Muscle of leg (tissue), 16 donors: Measurements from ENCODE around the gene RAC2. TPM values are rescaled to one million over a fixed set of nuclear protein-coding genes. Genes with fewer than 3 reads are reported as not detected.
A peak's percentile ranks its signal among the peaks of the same experiment; 100 is the strongest.

ENCODE experiments used
- DNase-seq: peaks from one replicate; pipeline ENCODE4 v3.0.0; 2013
- H3K27ac ChIP-seq: one replicate; pipeline ENCODE4 v1.5.1; 2013; ENCODE audit warnings: mild to moderate bottlenecking, low read length, control low read depth
- H3K27me3 ChIP-seq: one replicate; pipeline ENCODE4 v1.6.1; 2013; ENCODE audit warnings: low read length; ENCODE audit not compliant: control insufficient read depth, insufficient read depth
- H3K36me3 ChIP-seq: one replicate; pipeline ENCODE4 v1.6.1; 2013; ENCODE audit warnings: low read length; ENCODE audit not compliant: control insufficient read depth, insufficient read depth
- H3K4me1 ChIP-seq: one replicate; pipeline ENCODE4 v1.6.1; 2013; ENCODE audit warnings: low read length; ENCODE audit not compliant: control insufficient read depth, insufficient read depth
- H3K4me3 ChIP-seq: one replicate; pipeline ENCODE4 v1.5.1; 2013; ENCODE audit warnings: low read length, control low read depth
- H3K9me3 ChIP-seq: replicated peaks from 2 replicates; pipeline ENCODE4 v1.6.1; 2013; ENCODE audit warnings: low read depth, low read length; ENCODE audit not compliant: control insufficient read depth
- WGBS: methylation state at CpG from one replicate; pipeline ENCODE4 v1.1.5; 2013; ENCODE audit warnings: missing lambda C conversion rate; ENCODE audit not compliant: insufficient coverage; 5-methylcytosine and 5-hydroxymethylcytosine counted together
- long read RNA-seq, 11 donors: transcript quantifications; one replicate each; lab custom pipeline, GENCODE V29; 2026
- polyA plus RNA-seq, 8 donors: library from polyadenylated mRNA; unstranded; fragments of 120-200 nt; gene quantifications; one replicate each; pipeline versions ENCODE4 v1.2.1 to v1.2.3, GENCODE V29; 2013; ENCODE audit warnings: inconsistent platforms in 1 of 8, low replicate concordance in 1 of 8; ENCODE audit not compliant: insufficient read length in 8 of 8, insufficient read depth in 1 of 8
- total RNA-seq: library from RNA; stranded (reverse); fragments of 120-200 nt; gene quantifications from one replicate; pipeline ENCODE4 v1.2.4, GENCODE V29; 2013

Gene RAC2
- 2.4 TPM for total RNA-seq
- 10 to 100 TPM in 1 of 8 donors, 1 to 10 TPM in 7; 6.0 to 11.2 (median 7.1) TPM for polyA plus RNA-seq
- long read RNA-seq, donor 1 = 0 reads
- long read RNA-seq, donor 2 = 0 reads
- long read RNA-seq, donor 3, partial matches to known transcripts = 0 of 3 reads
- long read RNA-seq, donor 3, other reads (novel, unspliced or antisense) = 0 of 3 reads
- long read RNA-seq, donor 4, partial matches to known transcripts = 0 of 2 reads
- long read RNA-seq, donor 4, other reads (novel, unspliced or antisense) = 0 of 2 reads
- long read RNA-seq, donor 5, partial matches to known transcripts = 0 of 5 reads
- long read RNA-seq, donor 5, other reads (novel, unspliced or antisense) = 0 of 5 reads
- long read RNA-seq, donor 6, partial matches to known transcripts = 0 of 1 reads
- long read RNA-seq, donor 6, other reads (novel, unspliced or antisense) = 0 of 1 reads
- long read RNA-seq, donor 7, partial matches to known transcripts = 0 of 5 reads
- long read RNA-seq, donor 7, other reads (novel, unspliced or antisense) = 0 of 5 reads
- long read RNA-seq, donor 8, partial matches to known transcripts = 0 of 1 reads
- long read RNA-seq, donor 8, other reads (novel, unspliced or antisense) = 0 of 1 reads
- long read RNA-seq, donor 9, partial matches to known transcripts = 0 of 2 reads
- long read RNA-seq, donor 9, other reads (novel, unspliced or antisense) = 0 of 2 reads
- long read RNA-seq, donor 10, partial matches to known transcripts = 0 of 2 reads
- long read RNA-seq, donor 10, other reads (novel, unspliced or antisense) = 0 of 2 reads
- long read RNA-seq, donor 11, partial matches to known transcripts = 0 of 4 reads
- long read RNA-seq, donor 11, other reads (novel, unspliced or antisense) = 0 of 4 reads

DNA sequence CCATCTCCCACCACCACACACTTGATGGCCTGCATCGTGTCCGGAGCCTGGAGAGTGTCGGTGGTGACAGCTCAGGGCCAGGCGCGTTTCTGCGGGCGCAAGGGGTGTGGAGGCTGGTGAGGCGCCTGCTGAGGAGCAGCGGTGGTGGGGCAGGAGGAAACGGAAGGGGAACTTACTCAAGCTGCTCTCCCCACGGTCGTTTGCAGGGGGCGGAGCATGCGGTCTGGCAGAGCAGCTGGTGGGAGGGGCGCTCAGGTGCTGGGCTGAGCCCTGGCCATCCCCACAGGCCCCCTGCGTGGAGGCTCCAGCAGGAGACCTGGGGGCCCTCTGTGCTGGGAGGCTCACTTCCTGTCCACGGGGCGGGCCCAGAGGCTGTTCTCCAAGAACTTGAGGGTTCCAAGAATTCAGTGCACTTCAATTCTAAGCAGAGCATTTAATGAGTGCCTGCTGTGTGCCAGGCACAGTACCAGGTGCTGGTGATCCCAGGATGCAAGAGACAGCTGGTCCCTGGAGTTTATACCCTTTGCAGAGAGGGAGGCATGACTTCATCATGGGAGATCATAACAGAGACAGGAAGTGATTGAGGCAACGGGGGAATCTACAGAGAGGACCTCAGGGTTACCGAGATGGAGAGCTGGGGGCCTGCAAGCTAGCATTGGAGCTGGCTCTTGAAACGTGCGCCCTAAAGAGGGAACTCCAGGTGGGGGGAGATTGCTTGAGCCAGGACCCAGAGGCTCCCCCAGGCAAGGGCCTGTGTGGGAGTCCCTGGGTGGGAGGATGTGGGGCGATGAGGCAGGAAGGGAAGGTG is at the start of gene RAC2:
Gene RAC2, minus strand, starts transcription at position 156 of the 808 bp plus-strand sequence. Its CDS starts 121 bp downstream, at position 35.
- no peaks in the 10 kb centered on the region for H3K36me3 ChIP-seq
- peak; percentile 65 for DNase-seq
- H3K27ac ChIP-seq = peak within 1 kb of the TSS; percentile 13
- H3K4me1 ChIP-seq = peaks cover 20% of the 10 kb centered on the region
- no peaks in the 10 kb centered on the region for H3K9me3 ChIP-seq
- peak within 1 kb of the TSS; percentile 21 for H3K4me3 ChIP-seq
- WGBS = 12% methylated on average over 20 of the region's 23 CpGs
- H3K27me3 ChIP-seq = peaks cover 15% of the 10 kb centered on the region

DNA sequence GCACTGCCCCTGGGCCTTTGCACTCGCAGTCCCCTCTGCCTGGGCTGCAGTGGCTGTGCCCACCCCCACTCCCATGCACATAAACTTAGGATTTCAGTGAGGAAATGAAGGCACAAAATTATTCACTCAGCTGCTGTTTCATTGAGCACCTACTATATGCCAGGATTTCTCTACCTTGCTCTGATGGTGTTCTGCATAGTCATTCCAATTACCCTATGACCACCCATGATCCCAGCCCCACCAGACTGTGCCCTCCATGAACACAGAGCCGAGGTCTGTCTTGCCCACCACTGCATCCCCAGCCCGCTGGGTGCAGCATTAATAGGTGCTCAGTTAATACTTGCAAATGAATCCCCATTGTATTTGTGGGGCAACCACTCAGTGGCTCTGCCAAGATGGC is 49.1 kb upstream of the RAC2 start:
- Histone ChIP-seq H3K36me3 (no peaks in the 10 kb centered on the region), H3K4me1 (peaks cover 8% of the 10 kb centered on the region)

DNA sequence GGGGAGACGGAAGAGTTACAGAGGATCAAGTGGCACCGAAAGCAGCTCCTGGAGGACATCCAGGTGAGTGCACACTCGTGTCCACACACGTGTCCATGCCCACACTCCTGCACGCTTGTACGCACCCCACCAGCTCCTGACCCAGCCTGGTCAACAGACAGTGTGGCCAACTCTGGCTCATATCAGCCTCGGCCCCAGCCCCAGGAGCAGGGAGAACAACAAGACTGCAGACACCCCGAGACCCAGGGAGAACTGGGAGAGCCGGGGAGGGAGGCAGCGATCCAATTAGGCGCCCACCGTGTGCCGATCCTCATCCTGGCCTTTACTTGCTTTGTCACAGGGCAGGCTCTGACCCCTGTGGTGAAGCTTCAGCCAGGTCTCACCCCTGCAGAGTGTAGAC is 48.6 kb upstream of the RAC2 start:
- Histone ChIP-seq H3K4me1 (peaks cover 8% of the 10 kb centered on the region), H3K4me3 (no peak overlapping the region), H3K9me3 (peaks cover 2% of the 10 kb centered on the region), H3K27ac (no peak overlapping the region), H3K27me3 (peaks cover 2% of the 10 kb centered on the region), H3K36me3 (no peaks in the 10 kb centered on the region)
- WGBS = 87% methylated on average over 13 of the region's 13 CpGs
- DNase-seq = no peak

More for the DNA sequence above, 49.1 kb upstream of the RAC2 start:
- Histone ChIP-seq H3K4me3 (no peak overlapping the region), H3K27ac (no peak overlapping the region), H3K27me3 (peaks cover 2% of the 10 kb centered on the region), H3K9me3 (peaks cover 2% of the 10 kb centered on the region)
- no peak for DNase-seq
- 94% methylated on average over 2 of the region's 3 CpGs for WGBS

DNA sequence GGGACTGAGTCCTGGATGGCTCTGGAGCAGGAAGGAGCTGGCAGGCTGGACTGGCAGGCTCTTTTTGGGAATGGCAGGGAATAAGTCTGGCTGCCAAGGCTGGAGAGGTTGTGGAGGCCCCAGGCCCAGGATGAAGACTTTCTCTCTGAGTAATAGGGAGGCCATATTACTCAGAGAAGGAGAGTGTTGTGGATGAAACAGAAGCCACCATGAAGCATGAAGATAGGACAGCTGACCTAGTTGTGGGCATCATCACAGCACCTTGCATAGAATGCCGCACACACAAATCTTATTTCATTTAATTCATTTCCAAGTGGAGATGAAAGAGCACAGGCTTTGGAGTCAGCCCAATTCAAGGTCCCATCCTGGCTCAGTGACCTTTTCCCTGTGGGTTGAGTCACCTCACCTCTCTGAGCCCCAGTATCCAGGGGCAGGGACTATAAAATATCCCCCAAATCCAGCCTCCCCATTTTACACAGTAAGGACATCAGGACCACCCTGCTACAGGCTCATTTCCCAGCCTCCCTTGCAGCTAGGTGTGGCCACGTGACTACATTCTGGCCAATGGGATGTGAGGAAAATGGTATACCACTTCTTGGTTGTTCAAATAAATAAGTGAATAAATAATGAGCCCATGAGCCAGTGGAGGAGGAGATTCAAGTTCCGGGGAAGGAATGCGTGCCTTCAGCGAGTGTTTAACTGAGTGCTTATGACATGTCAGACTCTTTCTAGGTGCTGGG is 47.7 kb upstream of the RAC2 start:
- Histone ChIP-seq H3K9me3 (peaks cover 2% of the 10 kb centered on the region), H3K4me3 (no peak overlapping the region), H3K4me1 (peaks cover 8% of the 10 kb centered on the region), H3K27ac (no peak overlapping the region), H3K36me3 (no peaks in the 10 kb centered on the region), H3K27me3 (peaks cover 2% of the 10 kb centered on the region)
- 96% methylated on average over 5 of the region's 5 CpGs for WGBS
- no peak for DNase-seq

DNA sequence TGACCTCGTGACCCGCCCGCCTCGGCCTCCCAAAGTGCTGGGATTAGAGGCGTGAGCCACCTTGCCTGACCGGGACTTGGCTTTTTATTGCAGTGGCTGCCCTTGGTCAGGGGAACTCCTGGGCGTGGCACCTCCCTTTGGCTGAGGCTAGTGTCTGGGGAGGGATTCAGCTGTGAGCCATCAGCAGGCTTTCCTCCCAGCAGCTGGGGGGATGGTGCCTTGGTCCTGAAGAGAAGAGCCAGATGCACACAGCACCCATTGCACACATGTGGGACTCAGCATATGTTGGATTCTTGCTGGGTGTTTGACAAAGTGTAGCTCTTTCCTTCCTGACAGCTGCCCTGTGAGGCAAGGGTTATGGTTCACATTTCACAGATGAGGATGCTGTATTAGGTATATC is 46.7 kb upstream of the RAC2 start:
- Histone ChIP-seq H3K9me3 (peaks cover 2% of the 10 kb centered on the region), H3K36me3 (no peaks in the 10 kb centered on the region), H3K27ac (no peak overlapping the region), H3K27me3 (peaks cover 2% of the 10 kb centered on the region), H3K4me3 (no peak overlapping the region), H3K4me1 (peaks cover 8% of the 10 kb centered on the region)
- DNase-seq = peak; percentile 53
- no CpG with 5 or more reads among the region's 7 CpGs for WGBS

DNA sequence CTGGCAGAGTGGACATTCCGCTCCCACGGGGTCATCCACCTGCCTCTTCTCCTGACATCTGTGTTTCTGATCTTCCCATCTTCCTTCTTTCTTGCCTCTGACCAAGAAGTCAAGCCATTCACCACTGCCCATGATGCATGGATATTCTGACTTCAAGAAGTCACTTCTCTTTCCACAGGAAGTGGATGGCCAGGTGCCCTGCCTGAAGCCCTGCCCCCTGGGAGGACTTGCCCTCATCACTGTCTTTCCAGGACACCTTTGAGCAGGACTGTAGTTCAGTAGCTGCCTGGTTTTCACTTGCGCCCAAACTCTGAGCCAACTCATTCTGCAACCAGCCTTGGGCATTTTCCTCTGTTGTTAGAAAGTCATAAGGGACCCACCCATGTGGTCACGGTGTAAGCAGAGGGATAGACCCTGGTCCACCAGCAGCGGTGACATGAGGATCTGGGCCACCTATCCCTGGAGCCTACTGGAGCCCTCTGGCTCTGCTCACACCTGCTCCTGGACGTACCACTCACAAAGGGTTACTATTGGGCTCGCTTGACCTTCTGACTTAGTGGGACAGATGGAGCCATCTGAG is 45.2 kb upstream of the RAC2 start:
- H3K4me3 ChIP-seq = no peak overlapping the region
- 92% methylated on average over 5 of the region's 7 CpGs for WGBS
- no peaks in the 10 kb centered on the region for H3K36me3 ChIP-seq
- peaks cover 2% of the 10 kb centered on the region for H3K9me3 ChIP-seq
- no peak overlapping the region for H3K27ac ChIP-seq
- H3K4me1 ChIP-seq = peaks cover 10% of the 10 kb centered on the region
- peaks cover 2% of the 10 kb centered on the region for H3K27me3 ChIP-seq
- no peak for DNase-seq

DNA sequence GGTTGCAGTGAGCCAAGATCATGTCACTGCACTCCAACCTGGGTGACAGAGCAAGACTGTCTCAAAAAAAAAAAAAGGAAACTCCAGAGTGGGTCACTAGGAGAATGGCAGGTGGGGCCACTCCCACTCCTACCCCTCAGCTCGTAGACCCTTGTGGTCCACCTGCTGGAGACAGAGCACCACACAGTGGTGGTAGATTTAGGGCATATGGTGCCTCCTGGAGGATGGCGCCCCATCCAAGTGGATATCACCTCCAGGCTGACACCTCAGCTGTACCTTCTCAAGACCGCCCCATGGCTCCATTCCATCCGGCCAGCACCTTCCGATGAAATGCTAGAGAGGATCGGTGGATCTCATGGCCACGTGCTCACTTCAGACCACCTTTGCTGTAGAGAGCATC is 44.5 kb upstream of the RAC2 start:
- Histone ChIP-seq H3K9me3 (peaks cover 2% of the 10 kb centered on the region), H3K4me1 (peaks cover 11% of the 10 kb centered on the region), H3K27ac (no peak overlapping the region), H3K36me3 (no peaks in the 10 kb centered on the region), H3K27me3 (peaks cover 2% of the 10 kb centered on the region), H3K4me3 (no peak overlapping the region)
- DNase-seq = no peak
- 95% methylated on average over 4 of the region's 7 CpGs for WGBS

DNA sequence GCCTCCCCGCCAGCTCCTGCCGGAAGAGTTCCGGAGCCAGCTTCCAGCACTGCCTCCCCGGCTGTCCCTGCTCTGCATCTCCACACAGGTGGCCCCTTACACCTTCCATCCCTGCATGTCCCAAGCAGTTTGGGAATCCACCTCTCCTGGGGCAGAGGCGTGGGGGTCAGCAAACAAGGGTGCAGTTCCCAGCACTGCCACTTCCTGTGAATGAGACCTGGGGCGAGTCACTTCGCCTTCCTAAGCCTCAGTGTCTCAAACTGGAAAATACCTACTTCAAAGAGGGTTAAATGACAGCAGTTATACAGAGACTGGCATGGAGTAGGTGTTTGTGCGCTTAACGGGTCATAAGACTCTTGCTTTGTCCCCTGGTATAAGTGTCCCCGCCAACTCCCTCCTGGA is 43.5 kb upstream of the RAC2 start:
- peaks cover 2% of the 10 kb centered on the region for H3K9me3 ChIP-seq
- 82% methylated on average over 7 of the region's 10 CpGs for WGBS
- DNase-seq = no peak
- no peak overlapping the region for H3K27ac ChIP-seq
- H3K4me1 ChIP-seq = peaks cover 11% of the 10 kb centered on the region
- H3K36me3 ChIP-seq = no peaks in the 10 kb centered on the region
- H3K27me3 ChIP-seq = peaks cover 2% of the 10 kb centered on the region
- no peak overlapping the region for H3K4me3 ChIP-seq

DNA sequence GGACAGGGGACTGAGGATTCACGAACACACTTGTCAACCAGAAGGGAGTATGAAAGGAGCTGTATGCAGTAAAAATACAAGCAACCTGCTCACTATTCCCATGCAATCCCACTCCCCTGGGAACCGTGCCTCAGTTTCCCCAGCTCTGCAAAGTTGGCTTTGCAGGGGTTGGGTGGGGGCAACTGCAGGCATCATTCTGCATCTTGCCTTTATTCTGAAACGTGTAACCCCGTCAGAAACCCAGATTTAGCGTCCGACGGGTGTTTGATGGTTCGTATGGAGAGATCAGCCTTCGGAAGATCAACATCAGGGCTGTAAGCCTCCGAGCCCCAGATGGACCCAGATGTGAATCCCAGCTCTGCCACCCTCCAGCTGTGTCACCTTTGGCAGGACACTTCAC is 41.9 kb upstream of the RAC2 start:
- Histone ChIP-seq H3K27me3 (peaks cover 3% of the 10 kb centered on the region), H3K4me3 (no peak overlapping the region), H3K27ac (no peak overlapping the region), H3K4me1 (peaks cover 8% of the 10 kb centered on the region), H3K9me3 (peaks cover under 1% of the 10 kb centered on the region), H3K36me3 (no peaks in the 10 kb centered on the region)
- 87% methylated on average over 8 of the region's 10 CpGs for WGBS
- no peak for DNase-seq
